ENCODE measurements around the gene NPDC1. TPM values are rescaled to one million over a fixed set of nuclear protein-coding genes. Genes with fewer than 3 reads are reported as not detected.
"Not testable (repeated sequence)": the region's sequence is repeated elsewhere in the genome, so short reads cannot be mapped to it uniquely, and the experiment has no call there.

Gene NPDC1
- total RNA-seq, 4 donors from 2014 or later, result 25.2 to 221 (median 59.2) TPM

- no peak for DNase-seq
- Histone ChIP-seq H3K27me3 (peaks cover 0 to 2% of the 10 kb centered on the region in 2 donors), H3K4me3 (no peak overlapping the region), H3K27ac (no peak overlapping the region), H3K4me1 (no peaks in the 10 kb centered on the region), H3K9me3 (no peaks in the 10 kb centered on the region), H3K36me3 (no peaks in the 10 kb centered on the region)
- TF ChIP-seq POLR2A (IDR thresholded peaks at IDR 0.05) (no peak), CTCF (IDR thresholded peaks at IDR 0.05) (no peak)
- intact Hi-C loops (cut with DNase I; ENCODE audit: low total_unique reads), result no loop called here
Measured at GRCh38 chr9:137063311-137064026, 17.5 kb upstream of the NPDC1 start.

GRCh38 chr9:137062798-137063197, 16.8 kb upstream of the NPDC1 start:
- H3K4me3 ChIP-seq; H3K27ac ChIP-seq; H3K4me1 ChIP-seq; H3K36me3 ChIP-seq; DNase-seq; H3K9me3 ChIP-seq; H3K27me3 ChIP-seq; intact Hi-C loops (cut with DNase I; ENCODE audit: low total_unique reads): not testable (repeated sequence)

GRCh38 chr9:137062384-137062783, 16.4 kb upstream of the NPDC1 start:
- no peaks in the 10 kb centered on the region for H3K27me3 ChIP-seq
- H3K4me3 ChIP-seq, result no peak overlapping the region
- H3K9me3 ChIP-seq, result no peaks in the 10 kb centered on the region
- no peak for DNase-seq
- intact Hi-C loops (cut with DNase I; ENCODE audit: low total_unique reads), result no loop called here
- no peaks in the 10 kb centered on the region for H3K4me1 ChIP-seq
- H3K27ac ChIP-seq, result no peak overlapping the region
- TF ChIP-seq POLR2A (IDR thresholded peaks at IDR 0.05), result no peak
- TF ChIP-seq CTCF (IDR thresholded peaks at IDR 0.05), result no peak
- no peaks in the 10 kb centered on the region for H3K36me3 ChIP-seq

- no peak for TF ChIP-seq POLR2A (IDR thresholded peaks at IDR 0.05)
- no peak for TF ChIP-seq CTCF (IDR thresholded peaks at IDR 0.05)
- Histone ChIP-seq H3K27ac (no peak overlapping the region), H3K36me3 (no peaks in the 10 kb centered on the region), H3K9me3 (no peaks in the 10 kb centered on the region), H3K4me1 (peaks cover 6 to 23% of the 10 kb centered on the region in 2 donors), H3K27me3 (no peaks in the 10 kb centered on the region), H3K4me3 (no peak overlapping the region)
- intact Hi-C loops (cut with DNase I; ENCODE audit: low total_unique reads), result no loop called here
- DNase-seq, result no peak
Measured at GRCh38 chr9:137058521-137059234, 12.7 kb upstream of the NPDC1 start.

GRCh38 chr9:137057545-137057944, 11.6 kb upstream of the NPDC1 start:
- DNase-seq, result no peak
- no peaks in the 10 kb centered on the region for H3K36me3 ChIP-seq
- H3K4me1 ChIP-seq, result peaks cover 6 to 29% of the 10 kb centered on the region in 2 donors
- no peak for TF ChIP-seq CTCF (IDR thresholded peaks at IDR 0.05)
- no peak for TF ChIP-seq POLR2A (IDR thresholded peaks at IDR 0.05)
- no peaks in the 10 kb centered on the region for H3K9me3 ChIP-seq
- intact Hi-C loops (cut with DNase I; ENCODE audit: low total_unique reads), result no loop called here
- H3K27ac ChIP-seq, result no peak overlapping the region
- H3K27me3 ChIP-seq, result peaks cover 0 to 5% of the 10 kb centered on the region in 2 donors
- no peak overlapping the region for H3K4me3 ChIP-seq
